ENCODE data around the gene CD33.

DNA sequence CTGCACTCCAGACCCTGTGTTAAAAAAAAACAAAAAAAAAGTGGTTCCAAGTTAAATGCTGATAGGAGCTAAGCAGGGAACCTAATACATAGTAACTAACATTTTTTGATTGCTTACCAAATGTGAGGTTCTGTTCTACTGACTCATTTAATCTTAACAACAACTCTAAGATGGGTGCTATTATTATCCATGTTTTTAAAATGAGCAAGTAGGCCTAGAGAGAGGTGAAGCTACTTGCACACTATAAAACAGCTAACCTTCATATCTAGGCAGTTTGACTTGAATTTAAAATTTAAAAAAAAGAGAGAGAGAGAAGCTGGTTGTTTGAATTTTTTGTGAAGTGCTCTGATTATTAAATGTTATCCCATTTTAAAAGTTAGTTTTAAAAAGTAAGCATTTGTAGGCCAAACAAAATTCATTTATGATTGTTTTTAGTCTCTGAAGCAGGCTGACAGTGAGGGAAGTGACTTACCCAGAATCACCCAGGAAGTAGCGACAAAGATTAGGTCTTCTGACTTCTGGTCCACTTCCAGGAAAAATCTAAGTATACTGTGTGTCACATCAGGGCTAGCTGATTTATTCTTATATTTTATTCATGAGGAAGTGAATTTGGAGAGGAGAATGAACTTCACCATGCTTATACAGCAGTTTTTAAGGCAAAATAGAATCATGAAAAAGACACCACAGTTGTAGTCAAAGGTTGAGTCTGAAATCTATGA lies 28.4 kb downstream of the CD33 start:
- TF ChIP-seq, protein P1, sequence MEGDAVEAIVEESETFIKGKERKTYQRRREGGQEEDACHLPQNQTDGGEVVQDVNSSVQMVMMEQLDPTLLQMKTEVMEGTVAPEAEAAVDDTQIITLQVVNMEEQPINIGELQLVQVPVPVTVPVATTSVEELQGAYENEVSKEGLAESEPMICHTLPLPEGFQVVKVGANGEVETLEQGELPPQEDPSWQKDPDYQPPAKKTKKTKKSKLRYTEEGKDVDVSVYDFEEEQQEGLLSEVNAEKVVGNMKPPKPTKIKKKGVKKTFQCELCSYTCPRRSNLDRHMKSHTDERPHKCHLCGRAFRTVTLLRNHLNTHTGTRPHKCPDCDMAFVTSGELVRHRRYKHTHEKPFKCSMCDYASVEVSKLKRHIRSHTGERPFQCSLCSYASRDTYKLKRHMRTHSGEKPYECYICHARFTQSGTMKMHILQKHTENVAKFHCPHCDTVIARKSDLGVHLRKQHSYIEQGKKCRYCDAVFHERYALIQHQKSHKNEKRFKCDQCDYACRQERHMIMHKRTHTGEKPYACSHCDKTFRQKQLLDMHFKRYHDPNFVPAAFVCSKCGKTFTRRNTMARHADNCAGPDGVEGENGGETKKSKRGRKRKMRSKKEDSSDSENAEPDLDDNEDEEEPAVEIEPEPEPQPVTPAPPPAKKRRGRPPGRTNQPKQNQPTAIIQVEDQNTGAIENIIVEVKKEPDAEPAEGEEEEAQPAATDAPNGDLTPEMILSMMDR (conservative IDR thresholded peaks at IDR 0.05; ENCODE audit: low read length) = no peak
- no peak for TF ChIP-seq EZH2phosphoT487 (IDR thresholded peaks at IDR 0.05; ENCODE audit: borderline replicate concordance, low read depth, low read length)

All from OCI-LY7 (cell line).